DLD1 (cell line): Measurements from ENCODE around the gene PNKP.

Source experiments
- in situ Hi-C: cut with HindIII; loops from 2 replicates; pipeline ENCODE4 v1.10.0; 2017; ENCODE audit warnings: low sequenced_read_pairs

Gene PNKP

GRCh38 chr19:49876422-49877019 lies 9.1 kb upstream of the PNKP start:
- in situ Hi-C loops: no loop called here

- in situ Hi-C loops: no loop called here
Observed at GRCh38 chr19:49875857-49876421, 8.6 kb upstream of the PNKP start.

DNA sequence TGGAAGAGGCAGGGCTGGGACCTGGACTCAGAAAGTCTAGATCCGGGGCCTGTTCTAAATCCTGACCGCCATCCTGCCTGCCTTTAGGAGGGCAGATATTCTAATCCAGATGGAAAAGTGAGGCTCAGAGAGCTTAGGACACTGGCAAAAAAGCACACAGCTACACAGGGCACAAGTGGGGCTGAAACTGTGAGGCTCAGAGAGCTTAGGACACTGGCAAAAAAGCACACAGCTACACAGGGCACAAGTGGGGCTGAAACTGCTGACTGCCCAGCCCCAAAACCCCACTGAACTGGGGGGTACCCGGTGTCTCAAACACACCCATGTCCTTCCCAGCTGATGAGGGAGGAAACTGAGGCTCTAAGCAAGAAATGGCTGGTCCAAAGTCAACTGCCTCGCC lies 7.8 kb upstream of the PNKP start:
- in situ Hi-C loops: no loop called here

DNA sequence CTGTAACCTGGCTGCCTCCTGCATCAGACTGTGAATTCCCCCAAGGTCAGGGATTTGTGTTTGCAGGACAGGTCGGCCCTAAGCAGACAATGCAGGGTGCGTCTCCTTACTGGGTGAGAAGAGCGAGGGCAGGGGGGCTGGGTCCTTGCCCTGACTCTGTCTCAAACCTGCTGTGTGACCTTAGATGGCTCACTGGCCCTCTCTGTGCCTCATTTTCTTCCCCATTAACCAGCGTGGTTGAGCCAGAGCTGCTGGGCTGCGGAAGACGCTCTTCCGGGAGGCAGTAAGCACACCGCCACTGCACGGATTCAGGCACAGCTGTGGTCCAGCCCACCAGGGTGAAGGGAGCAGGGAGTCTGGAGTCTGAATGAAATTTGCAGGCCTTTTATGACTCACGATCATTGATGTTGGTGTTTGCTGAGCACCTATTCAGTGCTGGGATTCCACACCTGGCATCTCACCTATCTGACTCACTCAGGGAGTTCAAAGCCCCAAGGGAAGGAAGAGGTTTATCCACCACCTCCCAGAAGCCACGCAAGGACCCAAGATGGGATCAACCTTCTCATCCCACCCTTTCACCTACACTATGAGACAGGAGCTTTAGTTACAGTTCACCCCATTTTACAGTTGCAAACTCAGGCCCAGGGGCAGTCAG lies 7.3 kb upstream of the PNKP start:
- in situ Hi-C loops: no loop called here

DNA sequence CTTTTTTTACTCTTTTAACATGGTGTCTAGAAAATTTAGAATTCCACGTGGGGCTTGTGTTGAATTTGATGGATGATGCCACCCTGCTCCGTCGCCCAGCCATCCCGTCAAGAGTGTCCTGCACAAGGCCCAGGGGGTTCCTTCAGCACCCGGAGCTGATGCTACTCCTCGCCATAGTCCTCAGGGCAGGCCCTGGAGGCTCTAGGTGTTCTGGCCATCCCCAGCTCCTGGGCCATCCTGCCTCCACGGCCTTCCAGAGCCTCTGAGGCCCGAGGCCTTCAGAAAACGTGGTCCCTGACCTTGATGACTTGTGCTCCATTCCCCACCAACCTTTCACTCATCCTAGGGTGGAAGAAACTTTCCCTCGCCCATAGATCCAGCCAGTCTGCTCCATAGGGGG lies 6.5 kb upstream of the PNKP start:
- in situ Hi-C loops: no loop called here

DNA sequence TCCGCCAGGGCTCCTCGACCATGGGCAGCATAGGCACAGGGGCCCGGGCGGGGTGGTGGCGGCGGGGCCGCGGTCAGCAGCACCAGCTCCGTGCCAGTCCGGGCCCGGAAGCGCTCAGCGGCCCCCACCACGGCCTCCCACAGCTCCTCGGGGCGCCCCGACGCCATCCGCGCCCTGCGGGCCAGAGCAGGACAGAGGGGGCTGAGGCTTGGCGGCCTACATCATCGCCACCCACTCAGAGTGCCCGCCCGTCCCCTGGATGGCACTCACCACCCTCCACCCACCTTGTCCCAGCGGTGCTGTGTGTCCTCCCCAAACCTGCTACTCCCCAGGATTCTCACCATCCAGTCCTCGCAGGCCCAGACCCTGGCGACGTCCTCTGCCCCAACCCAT lies 5.7 kb upstream of the PNKP start:
- in situ Hi-C loops: no loop called here

- in situ Hi-C loops: no loop called here
Observed at GRCh38 chr19:49872245-49873128, 5.1 kb upstream of the PNKP start.

- in situ Hi-C loops: no loop called here
Observed at GRCh38 chr19:49871349-49871985, 4.1 kb upstream of the PNKP start.

DNA sequence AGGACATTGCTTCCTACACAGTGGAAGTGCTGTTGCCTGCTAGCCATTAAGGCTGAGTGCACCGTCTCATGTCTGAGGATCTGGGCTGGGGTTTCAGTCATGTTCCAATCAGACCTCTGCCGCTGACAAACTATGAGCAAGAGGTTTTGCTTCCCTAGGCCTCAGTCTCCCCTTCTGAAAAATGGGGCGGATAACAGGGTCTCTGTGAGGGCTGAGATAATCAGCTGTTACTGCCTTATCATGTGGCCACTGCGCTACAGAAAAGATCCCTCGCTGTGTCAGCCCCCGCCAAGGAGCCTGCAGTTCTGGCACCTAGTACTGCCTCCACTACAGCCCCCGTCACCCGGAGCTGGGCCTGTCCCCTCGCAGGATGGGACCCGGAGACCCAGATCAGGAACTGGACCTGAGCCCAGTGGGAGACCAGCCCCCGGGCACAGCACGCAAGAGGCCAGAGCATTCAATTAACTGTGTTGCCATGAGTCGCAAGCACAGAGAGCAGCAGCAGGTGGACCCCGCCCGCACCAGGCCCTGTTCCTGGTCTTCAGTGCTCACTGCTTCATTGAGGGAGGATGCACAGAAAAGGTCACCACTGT lies 3.0 kb upstream of the PNKP start:
- in situ Hi-C loops: no loop called here

DNA sequence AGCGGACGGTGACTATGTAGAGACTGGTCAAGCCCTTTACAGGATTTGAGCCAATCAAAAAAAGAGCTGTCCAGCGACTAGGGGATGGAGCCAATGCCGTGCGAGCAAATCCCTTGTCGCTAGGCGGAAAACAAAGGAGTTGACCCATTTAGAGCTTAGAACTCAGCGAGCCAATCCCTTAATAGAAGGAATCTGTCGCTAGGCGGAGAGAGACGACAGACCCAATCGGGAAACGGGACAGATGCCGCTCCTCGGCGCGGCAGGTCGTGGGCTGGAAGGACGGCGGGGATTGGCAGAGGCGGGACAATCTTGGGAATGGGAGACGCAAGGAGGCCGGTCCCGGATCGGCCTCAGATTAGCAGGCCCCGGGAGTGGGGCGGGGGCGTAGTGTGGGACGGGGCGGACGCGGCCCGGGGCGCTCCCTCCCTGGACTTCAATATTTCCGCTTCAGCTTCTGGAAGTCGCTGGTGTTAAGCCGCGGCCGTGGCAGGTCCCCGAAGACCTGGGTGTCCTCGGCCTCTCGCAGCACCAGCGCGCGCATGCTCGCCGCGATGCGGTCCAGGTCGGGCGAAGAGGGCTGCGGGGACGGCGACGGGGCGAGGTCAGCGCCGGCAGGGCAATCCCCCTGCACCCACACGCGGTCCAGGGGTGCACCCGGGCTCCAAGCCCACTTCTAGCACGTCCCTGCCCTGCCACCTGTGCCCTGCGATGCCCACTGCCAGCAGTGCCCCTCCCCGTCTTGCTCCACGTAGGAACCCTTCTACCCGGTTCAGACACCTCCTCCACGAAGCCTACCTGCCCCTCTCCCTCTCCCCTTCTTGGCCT lies 2.3 kb upstream of the PNKP start:
- in situ Hi-C loops: no loop called here

DNA sequence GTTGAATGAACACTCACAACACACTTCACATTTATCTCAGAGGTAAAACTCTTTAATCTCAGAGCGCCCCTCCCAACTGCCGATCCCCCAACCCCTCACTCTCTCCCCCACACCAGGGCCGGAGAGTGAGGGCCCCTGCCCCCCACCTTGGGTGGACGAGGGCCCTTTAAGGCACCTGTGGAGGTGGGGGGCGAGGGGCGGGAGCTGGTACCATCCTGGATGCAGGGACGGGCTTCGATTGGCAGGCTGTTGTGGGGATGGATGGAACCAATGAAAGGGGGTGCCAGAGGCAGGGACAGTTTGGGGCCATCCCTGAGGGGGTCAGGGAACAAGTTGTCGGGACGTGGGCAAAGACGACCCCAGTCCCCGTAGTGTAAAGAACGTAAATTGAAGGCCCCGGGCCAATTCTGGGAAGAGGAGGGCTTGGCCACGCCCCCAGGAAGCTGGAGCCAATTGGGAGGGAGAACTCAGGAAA lies 1.7 kb upstream of the PNKP start:
- in situ Hi-C loops: no loop called here

GRCh38 chr19:49864890-49865289 lies 2.5 kb downstream of the PNKP start:
- in situ Hi-C loops: no loop called here

DNA sequence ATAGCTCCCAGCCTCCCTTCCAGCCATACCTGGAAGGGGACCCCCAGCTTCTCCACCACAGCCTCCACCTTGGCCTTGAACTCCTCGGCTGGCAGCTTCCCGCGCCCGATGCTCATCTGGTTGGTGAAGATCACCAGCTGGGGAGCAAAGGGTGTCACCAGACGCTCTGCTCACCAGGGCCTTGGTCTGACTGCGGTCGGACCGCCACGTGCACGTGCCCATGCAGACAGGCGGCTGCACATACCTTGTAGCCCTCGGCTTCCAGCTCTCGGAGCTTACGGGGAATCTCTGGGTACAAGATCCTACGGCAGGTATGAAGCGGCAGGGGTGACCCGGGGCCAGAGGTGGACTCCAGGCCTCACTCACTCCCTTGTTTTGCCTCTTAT lies 3.4 kb downstream of the PNKP start:
- in situ Hi-C loops: no loop called here

GRCh38 chr19:49863254-49863934 lies 4.0 kb downstream of the PNKP start:
- in situ Hi-C loops: no loop called here

- in situ Hi-C loops: no loop called here
Observed at GRCh38 chr19:49862391-49863253, 4.8 kb downstream of the PNKP start.

GRCh38 chr19:49861541-49862378 lies 5.6 kb downstream of the PNKP start:
- in situ Hi-C loops: no loop called here

DNA sequence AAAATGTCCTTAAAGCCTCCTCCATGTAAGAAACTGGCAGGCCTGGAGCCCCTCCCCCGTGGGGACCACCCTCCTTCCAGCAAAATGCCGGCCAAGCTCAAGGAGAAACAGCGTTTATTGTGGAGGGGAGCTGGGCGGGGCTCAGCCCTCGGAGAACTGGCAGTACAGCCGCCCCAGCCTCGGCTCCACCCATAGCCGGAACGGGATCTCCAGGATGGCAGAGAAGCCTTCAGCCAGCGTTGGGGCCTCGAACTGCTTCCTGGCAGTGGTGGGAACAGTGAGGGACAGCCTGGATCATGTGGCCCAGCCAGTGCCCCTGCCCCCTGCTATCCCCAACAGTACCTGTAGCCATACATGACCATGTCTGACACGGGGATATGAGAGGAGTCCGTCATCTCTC lies 6.3 kb downstream of the PNKP start:
- in situ Hi-C loops: no loop called here
